Tibial artery (tissue), 4 donors: ENCODE measurements around the gene SH3BGRL2.
A peak's percentile ranks its signal among the peaks of the same experiment; 100 is the strongest.
"Not testable (repeated sequence)": the region's sequence is repeated elsewhere in the genome, so short reads cannot be mapped to it uniquely, and the experiment has no call there.

Source experiments
- DNase-seq, 2 donors: peaks; one replicate each; pipeline ENCODE4 v3.0.0-alpha.2; 2019
- H3K27ac ChIP-seq, 2 donors: fragments of 200-600 bp; sonication (generic) in 1 of 2; 1 replicate in 1 of 2; 2 replicates in 1 of 2; pipeline ENCODE4 v1.5.1; 2018 to 2019; ENCODE audit warnings: mild to moderate bottlenecking in 1 of 2
- H3K27me3 ChIP-seq, 2 donors: fragments of 200-600 bp; sonication (generic) in 1 of 2; one replicate each; pipeline versions ENCODE4 v1.5.1 to v1.6.0; 2016 to 2019
- H3K36me3 ChIP-seq, 3 donors: fragments of 200-600 bp; sonication (generic) in 2 of 3; one replicate each; pipeline ENCODE4 v1.5.1; 2016 to 2019; ENCODE audit warnings: mild to moderate bottlenecking in 2 of 3
- H3K4me1 ChIP-seq, 4 donors: fragments of 200-600 bp; sonication (generic) in 2 of 4; 1 replicate in 3 of 4; 2 replicates in 1 of 4; pipeline ENCODE4 v1.5.1; 2016 to 2019
- H3K4me3 ChIP-seq, 2 donors: fragments of 200-600 bp; sonication (generic) in 1 of 2; 1 replicate in 1 of 2; 2 replicates in 1 of 2; pipeline ENCODE4 v1.5.1; 2018 to 2019; ENCODE audit warnings: mild to moderate bottlenecking in 2 of 2
- H3K9me3 ChIP-seq, 3 donors: fragments of 200-600 bp; sonication (generic) in 1 of 3; one replicate each; pipeline ENCODE4 v1.5.1; 2016 to 2019
- CTCF ChIP-seq, 2 experiments: fragments of 200-600 bp in 1 of 2; fragments of 450-650 bp in 1 of 2; IDR thresholded peaks; one replicate each; pipeline ENCODE4 v1.5.1; 2017 to 2019; ENCODE audit warnings: antibody characterized with exemption in 2 of 2, mild to moderate bottlenecking in 1 of 2, moderate library complexity in 1 of 2
- intact Hi-C: fragments of 100-400 bp; cut with DNase I; formaldehyde crosslinking; loops from one replicate; pipeline ENCODE4 v1.15.0; 2023; ENCODE audit warnings: low total_unique reads

SH3BGRL2 gene

GRCh38 chr6:79733388-79733787 is 102.3 kb downstream of the SH3BGRL2 start:
- H3K27me3 ChIP-seq: no peaks in the 10 kb centered on the region
- no peaks in the 10 kb centered on the region for H3K36me3 ChIP-seq
- no peak for DNase-seq
- no peaks in the 10 kb centered on the region for H3K9me3 ChIP-seq
- no peaks in the 10 kb centered on the region for H3K4me1 ChIP-seq
- no peak overlapping the region for H3K27ac ChIP-seq
- intact Hi-C loops: no loop called here
- no peak overlapping the region for H3K4me3 ChIP-seq
- no peak for TF ChIP-seq CTCF (IDR thresholded peaks at IDR 0.05)

- Histone ChIP-seq H3K4me3 (no peak overlapping the region), H3K4me1 (no peaks in the 10 kb centered on the region), H3K27me3 (no peaks in the 10 kb centered on the region), H3K9me3 (no peaks in the 10 kb centered on the region), H3K27ac (no peak overlapping the region), H3K36me3 (no peaks in the 10 kb centered on the region)
- intact Hi-C loops: no loop called here
- TF ChIP-seq CTCF (IDR thresholded peaks at IDR 0.05): no peak
- no peak for DNase-seq
Observed at GRCh38 chr6:79734374-79734773, 103.2 kb downstream of the SH3BGRL2 start.

- H3K4me1 ChIP-seq: no peaks in the 10 kb centered on the region
- no peak overlapping the region for H3K4me3 ChIP-seq
- H3K27me3 ChIP-seq: no peaks in the 10 kb centered on the region
- no peak overlapping the region for H3K27ac ChIP-seq
- no peaks in the 10 kb centered on the region for H3K36me3 ChIP-seq
- intact Hi-C loops: no loop called here
- no peaks in the 10 kb centered on the region for H3K9me3 ChIP-seq
- no peak for DNase-seq
- no peak for TF ChIP-seq CTCF (IDR thresholded peaks at IDR 0.05)
Observed at GRCh38 chr6:79735183-79735582, 104.1 kb downstream of the SH3BGRL2 start.

GRCh38 chr6:79737172-79737571 is 106.0 kb downstream of the SH3BGRL2 start:
- DNase-seq: no peak
- intact Hi-C loops: no loop called here
- no peaks in the 10 kb centered on the region for H3K4me1 ChIP-seq
- TF ChIP-seq CTCF (IDR thresholded peaks at IDR 0.05): no peak
- no peak overlapping the region for H3K27ac ChIP-seq
- H3K9me3 ChIP-seq: no peaks in the 10 kb centered on the region
- H3K36me3 ChIP-seq: no peaks in the 10 kb centered on the region
- peak overlapping the region in 1 of 2 donors; percentile 12 for H3K4me3 ChIP-seq
- no peaks in the 10 kb centered on the region for H3K27me3 ChIP-seq

- H3K4me1 ChIP-seq: no peaks in the 10 kb centered on the region
- no peak for TF ChIP-seq CTCF (IDR thresholded peaks at IDR 0.05)
- intact Hi-C loops: no loop called here
- no peak overlapping the region for H3K27ac ChIP-seq
- no peaks in the 10 kb centered on the region for H3K36me3 ChIP-seq
- H3K4me3 ChIP-seq: no peak overlapping the region
- no peak for DNase-seq
- H3K27me3 ChIP-seq: no peaks in the 10 kb centered on the region
- H3K9me3 ChIP-seq: no peaks in the 10 kb centered on the region
Observed at GRCh38 chr6:79742030-79742429, 110.9 kb downstream of the SH3BGRL2 start.

GRCh38 chr6:79745282-79745681 is 114.2 kb downstream of the SH3BGRL2 start:
- H3K4me1 ChIP-seq, H3K27ac ChIP-seq, H3K9me3 ChIP-seq, H3K36me3 ChIP-seq, DNase-seq, H3K27me3 ChIP-seq, intact Hi-C loops, H3K4me3 ChIP-seq: not testable (repeated sequence)

- H3K27me3 ChIP-seq, H3K27ac ChIP-seq, H3K36me3 ChIP-seq, DNase-seq, H3K9me3 ChIP-seq, H3K4me3 ChIP-seq, intact Hi-C loops, H3K4me1 ChIP-seq: not testable (repeated sequence)
Observed at GRCh38 chr6:79746325-79746724, 115.2 kb downstream of the SH3BGRL2 start.
